H1 (cell line): ENCODE results near the gene PYGB.

Experiments
- CBX5 ChIP-seq: fragments of 300-800, 300-1000 bp; sonication (generic); IDR thresholded peaks from 2 replicates; pipeline ENCODE4 v1.7.1; 2016; ENCODE audit warnings: antibody characterized with exemption, low read length, low read depth
- CHD1 ChIP-seq: IDR thresholded peaks from 2 replicates; pipeline ENCODE4 v1.6.1; 2012; ENCODE audit warnings: low read depth, low read length, improper control_type of control experiment
- CTCF ChIP-seq, 3 experiments: IDR thresholded peaks; 1 replicate in 2 of 3; 2 replicates in 1 of 3; pipeline versions ENCODE4 v1.5.1 to v1.6.1; 2011; ENCODE audit warnings: low read length in 3 of 3, mild to moderate bottlenecking in 3 of 3, inconsistent platforms in 2 of 3, low read depth in 1 of 3, moderate library complexity in 1 of 3; ENCODE audit not compliant: insufficient read depth in 1 of 3; ENCODE audit errors: control extremely low read depth in 1 of 3
- EP300 ChIP-seq, 2 experiments: IDR thresholded peaks; 1 replicate in 1 of 2; 2 replicates in 1 of 2; pipeline ENCODE4 v1.6.1; 2011 to 2012; ENCODE audit warnings: low read depth in 2 of 2, low read length in 2 of 2, mild to moderate bottlenecking in 2 of 2, borderline replicate concordance in 1 of 2, inconsistent platforms in 1 of 2, moderate library complexity in 1 of 2
- GABPA ChIP-seq: IDR thresholded peaks from 2 replicates; pipeline ENCODE4 v1.6.1; 2011; ENCODE audit warnings: mild to moderate bottlenecking, low read length, moderate library complexity, borderline replicate concordance; ENCODE audit not compliant: insufficient read depth
- HDAC6 ChIP-seq: IDR thresholded peaks from one replicate; pipeline ENCODE4 v1.7.1; 2012; ENCODE audit warnings: low read depth, mild to moderate bottlenecking, inconsistent platforms, low read length, moderate library complexity
- NANOG ChIP-seq: IDR thresholded peaks from 2 replicates; pipeline ENCODE4 v1.6.1; 2011; ENCODE audit warnings: low read length, low read depth, mild to moderate bottlenecking, inconsistent platforms; ENCODE audit not compliant: insufficient read depth, poor library complexity, severe bottlenecking
- RXRA ChIP-seq: IDR thresholded peaks from 2 replicates; pipeline ENCODE4 v1.6.1; 2011; ENCODE audit warnings: low read depth, mild to moderate bottlenecking, low read length, moderate library complexity; ENCODE audit not compliant: insufficient read depth
- SIX5 ChIP-seq: IDR thresholded peaks from 2 replicates; pipeline ENCODE4 v1.6.1; 2011; ENCODE audit warnings: mild to moderate bottlenecking, low read depth, low read length
- SRF ChIP-seq: IDR thresholded peaks from 2 replicates; pipeline ENCODE4 v1.6.1; 2011; ENCODE audit warnings: mild to moderate bottlenecking, low read depth, low read length, moderate library complexity
- USF2 ChIP-seq: IDR thresholded peaks from 2 replicates; pipeline ENCODE4 v1.6.1; 2011; ENCODE audit warnings: low read length, improper control_type of control experiment
- ZNF274 ChIP-seq: IDR thresholded peaks from 2 replicates; pipeline ENCODE4 v1.7.0; 2012; ENCODE audit warnings: low read length, borderline replicate concordance; ENCODE audit errors: extremely low read depth
- TF ChIP-seq, protein P1 (sequence below): IDR thresholded peaks from 2 replicates; pipeline ENCODE4 v1.6.1; 2012; ENCODE audit warnings: inconsistent platforms

DNA sequence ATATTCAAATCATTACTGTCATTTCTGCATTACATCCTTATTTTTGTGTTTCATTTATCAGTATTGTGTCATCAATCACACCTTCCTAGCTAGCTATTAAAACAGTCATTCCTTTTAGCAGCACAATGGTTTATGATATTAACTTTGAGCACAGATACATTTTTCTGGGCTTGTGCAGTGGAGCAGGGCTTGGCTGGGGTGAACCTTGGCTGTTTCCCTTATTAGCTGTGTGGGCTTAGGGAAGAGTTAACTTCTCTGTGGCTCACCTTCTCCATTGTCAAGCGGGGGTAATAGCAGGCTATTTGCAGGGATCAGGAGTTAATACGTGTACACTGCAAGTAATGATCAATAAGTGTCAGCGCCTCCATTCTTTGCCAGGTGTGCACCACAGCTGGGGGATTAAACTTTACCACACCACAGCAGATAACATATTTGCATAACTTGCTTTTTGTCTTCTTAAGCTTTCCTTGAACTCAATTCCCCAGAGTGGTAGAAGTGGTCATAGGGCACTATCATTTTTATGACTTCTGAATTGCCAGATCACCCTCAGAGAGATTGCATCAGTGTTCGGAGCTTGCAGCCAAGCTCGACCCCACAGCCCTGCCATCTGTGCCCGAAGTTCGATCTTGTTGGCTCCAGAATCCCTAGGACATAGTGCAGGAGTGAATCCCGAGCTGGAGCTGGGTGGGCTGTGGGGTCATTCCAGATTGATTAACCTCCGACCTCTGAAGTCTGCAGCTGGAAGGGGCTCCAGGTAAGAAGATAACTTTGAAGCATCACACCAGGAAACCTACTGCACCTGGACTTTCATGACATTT, 1.5 kb upstream of the PYGB start:
- TF ChIP-seq, protein P1, sequence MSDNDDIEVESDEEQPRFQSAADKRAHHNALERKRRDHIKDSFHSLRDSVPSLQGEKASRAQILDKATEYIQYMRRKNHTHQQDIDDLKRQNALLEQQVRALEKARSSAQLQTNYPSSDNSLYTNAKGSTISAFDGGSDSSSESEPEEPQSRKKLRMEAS = no peak
- TF ChIP-seq RXRA = no peak
- TF ChIP-seq CTCF (IDR thresholded peaks at IDR 0.05; ENCODE audit: control extremely low read depth in 1 of 3, insufficient read depth in 1 of 3, low read depth in 1 of 3, low read length in 3 of 3) = no peak
- no peak for TF ChIP-seq CBX5
- no peak for TF ChIP-seq SIX5
- no peak for TF ChIP-seq USF2
- TF ChIP-seq ZNF274 = no peak
- TF ChIP-seq EP300 (IDR thresholded peaks at IDR 0.05; ENCODE audit: borderline replicate concordance in 1 of 2, low read depth in 2 of 2, low read length in 2 of 2) = no peak
- no peak for TF ChIP-seq SRF
- no peak for TF ChIP-seq HDAC6
- no peak for TF ChIP-seq GABPA
- TF ChIP-seq NANOG = no peak
- TF ChIP-seq CHD1 = no peak
